NOMO-1 treated with dmso at 0.1 percent for 144 hours (cell line): ENCODE results near the gene TEX29.

Source experiments
- DNase-seq: peaks from one replicate; lab custom pipeline; 2025; ENCODE audit not compliant: unreplicated experiment; lab: John Stamatoyannopoulos, UW

Gene TEX29

GRCh38 chr13:111322001-111322915 lies 1.8 kb downstream of the TEX29 start:
- no peak for DNase-seq

GRCh38 chr13:111322916-111323331 lies 2.5 kb downstream of the TEX29 start:
- DNase-seq: no peak

- no peak for DNase-seq
These were observed 3.1 kb downstream of the TEX29 start for GRCh38 chr13:111323549-111323948.

- DNase-seq: no peak
These were observed 3.7 kb downstream of the TEX29 start for GRCh38 chr13:111323950-111324651.

- DNase-seq: no peak
These were observed 4.3 kb downstream of the TEX29 start for GRCh38 chr13:111324736-111325135.

- no peak for DNase-seq
These were observed 4.9 kb downstream of the TEX29 start for GRCh38 chr13:111325146-111325890.

GRCh38 chr13:111325941-111326620 lies 5.6 kb downstream of the TEX29 start:
- no peak for DNase-seq

- no peak for DNase-seq
These were observed 6.2 kb downstream of the TEX29 start for GRCh38 chr13:111326621-111326965.

- DNase-seq: no peak
These were observed 6.7 kb downstream of the TEX29 start for GRCh38 chr13:111326981-111327642.

- DNase-seq: no peak
These were observed 7.5 kb downstream of the TEX29 start for GRCh38 chr13:111327730-111328573.

- no peak for DNase-seq
These were observed 8.3 kb downstream of the TEX29 start for GRCh38 chr13:111328574-111329410.

GRCh38 chr13:111329641-111330040 lies 9.2 kb downstream of the TEX29 start:
- no peak for DNase-seq

GRCh38 chr13:111330066-111330610 lies 9.7 kb downstream of the TEX29 start:
- DNase-seq: no peak

GRCh38 chr13:111335298-111335697 lies 14.9 kb downstream of the TEX29 start:
- no peak for DNase-seq

GRCh38 chr13:111336666-111337065 lies 16.2 kb downstream of the TEX29 start:
- no peak for DNase-seq

- no peak for DNase-seq
These were observed 16.8 kb downstream of the TEX29 start for GRCh38 chr13:111337206-111337605.

- DNase-seq: no peak
These were observed 17.3 kb downstream of the TEX29 start for GRCh38 chr13:111337741-111338140.

- DNase-seq: no peak
These were observed 18.4 kb downstream of the TEX29 start for GRCh38 chr13:111338841-111339240.
